ENCODE data around the gene TK1. TPM values are rescaled to one million over a fixed set of nuclear protein-coding genes. Genes with fewer than 3 reads are reported as not detected.

The TK1 gene
- total RNA-seq, 4 donors from 2014 or later: 1.4 to 10.6 (median 3.1) TPM

DNA sequence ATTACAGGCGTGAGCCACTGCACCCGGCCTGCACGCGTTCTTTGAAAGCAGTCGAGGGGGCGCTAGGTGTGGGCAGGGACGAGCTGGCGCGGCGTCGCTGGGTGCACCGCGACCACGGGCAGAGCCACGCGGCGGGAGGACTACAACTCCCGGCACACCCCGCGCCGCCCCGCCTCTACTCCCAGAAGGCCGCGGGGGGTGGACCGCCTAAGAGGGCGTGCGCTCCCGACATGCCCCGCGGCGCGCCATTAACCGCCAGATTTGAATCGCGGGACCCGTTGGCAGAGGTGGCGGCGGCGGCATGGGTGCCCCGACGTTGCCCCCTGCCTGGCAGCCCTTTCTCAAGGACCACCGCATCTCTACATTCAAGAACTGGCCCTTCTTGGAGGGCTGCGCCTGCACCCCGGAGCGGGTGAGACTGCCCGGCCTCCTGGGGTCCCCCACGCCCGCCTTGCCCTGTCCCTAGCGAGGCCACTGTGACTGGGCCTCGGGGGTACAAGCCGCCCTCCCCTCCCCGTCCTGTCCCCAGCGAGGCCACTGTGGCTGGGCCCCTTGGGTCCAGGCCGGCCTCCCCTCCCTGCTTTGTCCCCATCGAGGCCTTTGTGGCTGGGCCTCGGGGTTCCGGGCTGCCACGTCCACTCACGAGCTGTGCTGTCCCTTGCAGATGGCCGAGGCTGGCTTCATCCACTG lies 27.3 kb upstream of the TK1 start, which contains the start of gene BIRC5:
BIRC5 (plus strand) TSS at position 238 of the 690 bp plus-strand sequence; CDS start at position 302, 64 bp downstream.
- ATAC-seq (ENCODE audit: low FRiP score) (peak; percentile 95), DNase-seq (ENCODE audit: low spot score) (peak; percentile 81)
- TF ChIP-seq, protein P1, sequence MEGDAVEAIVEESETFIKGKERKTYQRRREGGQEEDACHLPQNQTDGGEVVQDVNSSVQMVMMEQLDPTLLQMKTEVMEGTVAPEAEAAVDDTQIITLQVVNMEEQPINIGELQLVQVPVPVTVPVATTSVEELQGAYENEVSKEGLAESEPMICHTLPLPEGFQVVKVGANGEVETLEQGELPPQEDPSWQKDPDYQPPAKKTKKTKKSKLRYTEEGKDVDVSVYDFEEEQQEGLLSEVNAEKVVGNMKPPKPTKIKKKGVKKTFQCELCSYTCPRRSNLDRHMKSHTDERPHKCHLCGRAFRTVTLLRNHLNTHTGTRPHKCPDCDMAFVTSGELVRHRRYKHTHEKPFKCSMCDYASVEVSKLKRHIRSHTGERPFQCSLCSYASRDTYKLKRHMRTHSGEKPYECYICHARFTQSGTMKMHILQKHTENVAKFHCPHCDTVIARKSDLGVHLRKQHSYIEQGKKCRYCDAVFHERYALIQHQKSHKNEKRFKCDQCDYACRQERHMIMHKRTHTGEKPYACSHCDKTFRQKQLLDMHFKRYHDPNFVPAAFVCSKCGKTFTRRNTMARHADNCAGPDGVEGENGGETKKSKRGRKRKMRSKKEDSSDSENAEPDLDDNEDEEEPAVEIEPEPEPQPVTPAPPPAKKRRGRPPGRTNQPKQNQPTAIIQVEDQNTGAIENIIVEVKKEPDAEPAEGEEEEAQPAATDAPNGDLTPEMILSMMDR (IDR thresholded peaks at IDR 0.05): no peak

DNA sequence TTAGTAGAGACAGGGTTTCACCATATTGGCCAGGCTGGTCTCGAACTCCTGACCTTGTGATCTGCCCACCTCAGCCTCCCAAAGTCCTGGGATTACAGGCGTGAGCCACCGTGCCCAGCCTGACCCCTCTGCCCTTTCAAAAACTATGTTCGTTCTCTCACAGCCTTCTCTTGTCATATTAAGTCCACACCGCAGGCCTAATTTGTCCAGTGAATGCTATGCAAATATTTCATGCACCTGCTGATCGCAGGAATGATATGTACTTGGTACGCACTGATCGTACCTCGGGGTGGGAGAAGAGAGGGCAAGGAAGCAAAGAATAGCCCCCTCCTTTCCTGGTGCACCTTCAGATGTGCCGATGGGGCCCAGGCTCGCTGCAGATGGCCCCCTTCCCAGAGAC lies 24.2 kb upstream of the TK1 start:
- ATAC-seq (ENCODE audit: low FRiP score): no peak
- TF ChIP-seq, protein P1 (IDR thresholded peaks at IDR 0.05): no peak
- DNase-seq (ENCODE audit: low spot score): no peak

DNA sequence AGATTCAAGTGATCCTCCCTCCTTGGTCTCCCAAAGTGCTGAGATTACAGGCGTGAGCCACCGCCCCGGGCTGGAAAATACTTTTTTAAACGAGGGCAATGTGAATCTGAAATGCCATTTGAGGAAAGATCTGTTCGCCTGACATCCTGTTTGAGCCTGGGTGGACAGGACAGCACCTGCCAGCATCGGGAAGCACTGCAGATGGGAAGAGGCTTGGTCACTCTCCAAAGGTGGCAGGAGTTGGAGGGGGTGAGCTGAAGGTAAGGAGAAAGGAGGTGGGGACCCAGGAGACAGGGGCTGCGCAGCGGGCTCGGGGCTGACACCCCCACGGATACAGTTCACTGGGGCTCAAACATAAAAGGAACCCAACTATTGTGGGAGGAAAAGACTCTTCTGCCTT lies 23.3 kb upstream of the TK1 start:
- TF ChIP-seq, protein P1 (IDR thresholded peaks at IDR 0.05): no peak
- no peak for DNase-seq (ENCODE audit: low spot score)
- no peak for ATAC-seq (ENCODE audit: low FRiP score)

DNA sequence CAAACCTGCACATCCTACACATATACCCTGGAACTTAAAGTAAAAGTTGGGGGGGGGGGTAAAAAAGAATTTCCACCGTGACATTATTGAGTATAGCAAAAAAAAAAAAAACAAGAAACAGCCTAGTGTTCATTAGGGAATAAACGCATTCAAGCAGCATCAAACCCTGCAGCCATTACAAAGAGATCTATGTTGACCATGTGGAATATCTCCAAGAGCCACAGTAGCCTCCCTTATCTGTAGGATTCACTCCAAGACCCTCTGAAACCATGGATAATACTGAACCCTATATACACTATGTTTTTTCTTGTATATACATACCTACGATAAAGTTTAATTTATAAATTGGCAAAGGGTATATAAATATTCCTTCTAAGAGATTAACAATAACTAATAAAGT lies 21.6 kb upstream of the TK1 start:
- no peak for ATAC-seq (ENCODE audit: low FRiP score)
- no peak for DNase-seq (ENCODE audit: low spot score)
- TF ChIP-seq, protein P1 (IDR thresholded peaks at IDR 0.05): no peak

DNA sequence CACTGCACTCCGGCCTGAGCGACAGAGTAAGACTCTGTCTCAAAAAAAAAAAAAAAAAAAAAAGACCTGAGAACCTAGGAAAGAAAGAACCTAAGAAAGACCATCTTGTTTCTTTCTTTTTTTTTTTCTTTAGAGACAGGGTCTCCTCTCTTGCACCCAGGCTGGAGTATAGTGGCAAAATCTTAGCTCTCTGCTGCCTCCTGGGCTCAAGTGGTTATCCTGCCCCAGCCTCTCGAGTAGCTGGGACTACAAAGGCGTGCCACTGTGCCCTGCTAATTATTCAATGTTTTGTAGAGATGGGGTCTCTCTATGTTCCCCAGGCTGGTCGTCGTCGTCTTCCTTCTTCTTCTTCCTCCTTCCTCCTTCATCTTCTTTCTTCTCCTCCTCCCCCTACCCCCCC lies 19.4 kb upstream of the TK1 start:
- TF ChIP-seq, protein P1 (IDR thresholded peaks at IDR 0.05): no peak
- ATAC-seq (ENCODE audit: low FRiP score) (no peak), DNase-seq (ENCODE audit: low spot score) (no peak)

DNA sequence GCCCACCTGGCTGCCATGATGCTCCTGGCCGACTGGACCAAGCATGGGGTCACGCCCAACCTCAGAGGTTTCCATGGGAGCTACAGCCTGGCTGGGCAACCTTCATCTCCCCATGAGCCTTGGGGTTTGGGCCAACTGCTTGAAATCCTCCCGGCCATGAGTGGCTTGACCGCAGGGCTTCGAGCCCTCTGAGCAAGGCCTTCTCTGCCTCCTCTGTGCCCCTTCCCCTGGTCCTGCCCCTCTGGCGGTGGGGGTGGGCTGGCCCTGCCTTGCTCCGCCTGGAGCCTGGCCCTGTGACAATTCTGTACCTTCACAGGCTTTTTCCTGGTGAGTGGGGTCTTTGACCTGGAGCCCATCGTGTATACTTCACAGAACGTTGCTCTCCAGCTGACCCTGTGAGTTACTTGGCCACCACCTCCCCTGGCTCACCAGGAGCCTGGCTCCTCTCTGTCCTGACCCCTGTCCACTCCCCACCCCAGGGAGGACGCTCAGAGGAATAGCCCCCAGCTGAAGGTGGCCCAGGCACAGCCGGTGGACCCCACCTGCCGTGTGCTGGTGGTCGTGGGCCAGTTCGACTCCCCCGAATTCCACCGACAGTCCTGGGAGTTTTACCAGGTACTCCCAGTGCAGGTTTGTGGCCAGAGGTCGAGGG lies 18.4 kb upstream of the TK1 start:
- DNase-seq (ENCODE audit: low spot score): no peak
- ATAC-seq (ENCODE audit: low FRiP score): no peak
- TF ChIP-seq, protein P1 (IDR thresholded peaks at IDR 0.05): no peak
